ENCODE results near the gene YRDC.

DNA sequence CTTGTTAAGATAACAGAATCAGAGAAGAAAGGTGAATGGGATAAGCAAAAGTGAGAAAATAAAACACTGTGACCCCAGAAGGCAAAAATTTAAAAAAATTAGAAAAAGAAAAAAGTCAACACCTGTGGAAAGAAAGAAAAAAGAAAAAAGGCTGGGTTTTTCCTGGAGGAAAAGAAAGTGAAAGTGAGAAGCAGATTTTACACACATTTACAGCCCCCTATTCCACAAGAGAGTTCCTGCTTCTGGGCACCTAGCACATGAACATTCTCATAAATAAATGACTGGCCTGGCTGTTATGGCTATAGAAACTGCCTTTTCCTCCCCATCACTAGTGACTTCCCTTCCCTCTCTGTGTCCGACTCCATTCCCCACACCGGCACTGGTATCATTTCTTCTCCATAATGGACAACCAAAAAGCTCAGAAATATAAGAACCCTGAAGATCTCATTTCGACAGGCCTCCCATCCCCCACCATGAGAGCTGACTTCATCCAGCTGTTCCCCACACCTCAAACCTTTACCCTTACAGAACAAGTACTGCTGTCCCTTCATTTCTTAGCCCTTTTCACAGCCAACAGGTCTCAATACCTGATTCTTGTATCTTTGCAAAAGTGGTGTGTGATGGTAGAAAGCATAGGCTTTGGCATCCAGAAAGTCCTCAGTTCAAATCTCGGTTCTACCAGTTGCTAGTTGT, 38.8 kb upstream of the YRDC start:
- TF ChIP-seq, protein P1, sequence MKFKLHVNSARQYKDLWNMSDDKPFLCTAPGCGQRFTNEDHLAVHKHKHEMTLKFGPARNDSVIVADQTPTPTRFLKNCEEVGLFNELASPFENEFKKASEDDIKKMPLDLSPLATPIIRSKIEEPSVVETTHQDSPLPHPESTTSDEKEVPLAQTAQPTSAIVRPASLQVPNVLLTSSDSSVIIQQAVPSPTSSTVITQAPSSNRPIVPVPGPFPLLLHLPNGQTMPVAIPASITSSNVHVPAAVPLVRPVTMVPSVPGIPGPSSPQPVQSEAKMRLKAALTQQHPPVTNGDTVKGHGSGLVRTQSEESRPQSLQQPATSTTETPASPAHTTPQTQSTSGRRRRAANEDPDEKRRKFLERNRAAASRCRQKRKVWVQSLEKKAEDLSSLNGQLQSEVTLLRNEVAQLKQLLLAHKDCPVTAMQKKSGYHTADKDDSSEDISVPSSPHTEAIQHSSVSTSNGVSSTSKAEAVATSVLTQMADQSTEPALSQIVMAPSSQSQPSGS (CRISPR knock-in tag; IDR thresholded peaks at IDR 0.05; ENCODE audit: borderline replicate concordance, low read depth), result no peak
- no peak for TF ChIP-seq ESRRA (CRISPR knock-in tag; IDR thresholded peaks at IDR 0.05; ENCODE audit: borderline replicate concordance)
- TF ChIP-seq RELA (CRISPR knock-in tag; IDR thresholded peaks at IDR 0.05; ENCODE audit: borderline replicate concordance), result no peak
- no peak for TF ChIP-seq ATF1 (CRISPR knock-in tag; IDR thresholded peaks at IDR 0.05)
- TF ChIP-seq, protein P2, sequence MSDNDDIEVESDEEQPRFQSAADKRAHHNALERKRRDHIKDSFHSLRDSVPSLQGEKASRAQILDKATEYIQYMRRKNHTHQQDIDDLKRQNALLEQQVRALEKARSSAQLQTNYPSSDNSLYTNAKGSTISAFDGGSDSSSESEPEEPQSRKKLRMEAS (CRISPR knock-in tag; IDR thresholded peaks at IDR 0.05), result no peak
- TF ChIP-seq TP53 (CRISPR knock-in tag; IDR thresholded peaks at IDR 0.05), result no peak
- TF ChIP-seq SMAD4 (CRISPR knock-in tag; IDR thresholded peaks at IDR 0.05), result no peak
- TF ChIP-seq ZNF138 (CRISPR knock-in tag; conservative IDR thresholded peaks at IDR 0.05), result no peak
- TF ChIP-seq, protein P3, sequence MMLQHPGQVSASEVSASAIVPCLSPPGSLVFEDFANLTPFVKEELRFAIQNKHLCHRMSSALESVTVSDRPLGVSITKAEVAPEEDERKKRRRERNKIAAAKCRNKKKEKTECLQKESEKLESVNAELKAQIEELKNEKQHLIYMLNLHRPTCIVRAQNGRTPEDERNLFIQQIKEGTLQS (CRISPR knock-in tag; conservative IDR thresholded peaks at IDR 0.05), result no peak
- TF ChIP-seq, protein P4, sequence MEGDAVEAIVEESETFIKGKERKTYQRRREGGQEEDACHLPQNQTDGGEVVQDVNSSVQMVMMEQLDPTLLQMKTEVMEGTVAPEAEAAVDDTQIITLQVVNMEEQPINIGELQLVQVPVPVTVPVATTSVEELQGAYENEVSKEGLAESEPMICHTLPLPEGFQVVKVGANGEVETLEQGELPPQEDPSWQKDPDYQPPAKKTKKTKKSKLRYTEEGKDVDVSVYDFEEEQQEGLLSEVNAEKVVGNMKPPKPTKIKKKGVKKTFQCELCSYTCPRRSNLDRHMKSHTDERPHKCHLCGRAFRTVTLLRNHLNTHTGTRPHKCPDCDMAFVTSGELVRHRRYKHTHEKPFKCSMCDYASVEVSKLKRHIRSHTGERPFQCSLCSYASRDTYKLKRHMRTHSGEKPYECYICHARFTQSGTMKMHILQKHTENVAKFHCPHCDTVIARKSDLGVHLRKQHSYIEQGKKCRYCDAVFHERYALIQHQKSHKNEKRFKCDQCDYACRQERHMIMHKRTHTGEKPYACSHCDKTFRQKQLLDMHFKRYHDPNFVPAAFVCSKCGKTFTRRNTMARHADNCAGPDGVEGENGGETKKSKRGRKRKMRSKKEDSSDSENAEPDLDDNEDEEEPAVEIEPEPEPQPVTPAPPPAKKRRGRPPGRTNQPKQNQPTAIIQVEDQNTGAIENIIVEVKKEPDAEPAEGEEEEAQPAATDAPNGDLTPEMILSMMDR (IDR thresholded peaks at IDR 0.05), result no peak
- no peak for TF ChIP-seq SP1 (CRISPR knock-in tag; conservative IDR thresholded peaks at IDR 0.05)
- TF ChIP-seq TEAD4 (CRISPR knock-in tag; IDR thresholded peaks at IDR 0.05), result no peak
- no peak for TF ChIP-seq JUN (CRISPR knock-in tag; IDR thresholded peaks at IDR 0.05)
- TF ChIP-seq, protein P5, sequence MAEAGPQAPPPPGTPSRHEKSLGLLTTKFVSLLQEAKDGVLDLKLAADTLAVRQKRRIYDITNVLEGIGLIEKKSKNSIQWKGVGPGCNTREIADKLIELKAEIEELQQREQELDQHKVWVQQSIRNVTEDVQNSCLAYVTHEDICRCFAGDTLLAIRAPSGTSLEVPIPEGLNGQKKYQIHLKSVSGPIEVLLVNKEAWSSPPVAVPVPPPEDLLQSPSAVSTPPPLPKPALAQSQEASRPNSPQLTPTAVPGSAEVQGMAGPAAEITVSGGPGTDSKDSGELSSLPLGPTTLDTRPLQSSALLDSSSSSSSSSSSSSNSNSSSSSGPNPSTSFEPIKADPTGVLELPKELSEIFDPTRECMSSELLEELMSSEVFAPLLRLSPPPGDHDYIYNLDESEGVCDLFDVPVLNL (CRISPR knock-in tag; IDR thresholded peaks at IDR 0.05; ENCODE audit: borderline replicate concordance, low read depth), result no peak
